ENCODE results near the gene SOX5.
"Not testable (repeated sequence)": the region's sequence is repeated elsewhere in the genome, so short reads cannot be mapped to it uniquely, and the experiment has no call there.

Gene SOX5

DNA sequence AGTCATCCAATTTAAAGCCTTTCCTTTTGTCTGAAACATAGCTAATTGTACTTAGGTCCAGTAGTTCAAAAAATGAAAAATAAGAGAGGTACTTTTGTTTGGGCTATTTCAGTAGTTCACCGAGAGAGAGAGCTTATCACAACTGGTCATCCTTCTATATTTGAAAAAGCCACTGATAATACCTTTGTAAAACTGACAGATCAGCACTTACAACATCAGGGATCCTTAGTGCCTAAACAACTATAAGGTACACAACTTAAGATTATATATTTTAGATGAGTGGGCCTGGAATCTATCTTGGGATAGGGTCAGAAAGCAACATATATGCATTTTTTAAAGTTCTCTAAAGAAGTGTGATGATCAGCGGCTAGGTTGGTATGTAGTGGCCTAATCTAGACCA is 97.9 kb downstream of the SOX5 start:
- no peak for TF ChIP-seq CTCF (IDR thresholded peaks at IDR 0.05; ENCODE audit: insufficient read depth, missing control alignments)
- FAIRE-seq, result no peak

DNA sequence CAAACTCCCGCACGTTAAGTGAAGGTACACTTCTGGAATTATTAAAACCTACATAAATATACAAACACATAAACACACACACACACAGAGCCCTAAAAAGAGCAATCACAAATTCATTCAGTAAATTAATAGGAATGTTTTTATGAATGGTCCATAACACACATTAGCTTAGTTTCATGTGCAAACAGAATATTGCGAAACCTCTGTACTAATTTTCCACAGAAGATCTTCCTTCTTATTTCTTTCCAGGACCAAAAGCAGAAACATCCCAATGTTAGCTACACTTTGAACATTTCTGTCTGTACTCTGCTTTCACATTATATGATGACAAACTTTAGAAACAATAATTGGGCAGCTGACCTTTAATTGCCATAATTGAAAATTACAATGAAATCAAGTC is 101.6 kb downstream of the SOX5 start:
- DNase-seq (ENCODE audit: insufficient read length, low spot score) (no peak), FAIRE-seq (no peak)
- no peak for TF ChIP-seq CTCF (IDR thresholded peaks at IDR 0.05; ENCODE audit: insufficient read depth, missing control alignments)

More for the DNA sequence above, 97.9 kb downstream of the SOX5 start:
- no peak for DNase-seq (ENCODE audit: insufficient read length, low spot score)

DNA sequence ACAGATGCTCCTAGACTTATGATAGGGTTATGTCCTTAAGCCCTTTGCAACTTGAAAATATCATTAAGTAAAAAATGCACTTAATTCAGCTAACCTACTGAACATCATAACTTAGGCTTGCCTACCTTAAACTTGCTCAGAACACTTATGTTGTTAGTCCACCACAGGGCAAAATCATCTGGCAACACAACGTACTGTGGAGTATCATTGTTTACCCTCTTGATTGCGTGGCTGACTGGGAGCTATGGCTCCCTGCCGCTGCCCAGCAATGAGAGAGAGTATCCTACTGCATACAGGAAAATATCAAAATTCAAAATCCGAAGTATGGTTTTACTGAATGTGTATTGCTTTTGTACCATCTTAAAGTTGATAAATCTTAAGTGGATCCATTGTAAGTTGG is 105.5 kb downstream of the SOX5 start:
- DNase-seq (ENCODE audit: insufficient read length, low spot score), result no peak
- FAIRE-seq, result no peak

GRCh38 chr12:23834076-23834475 is 115.4 kb downstream of the SOX5 start:
- FAIRE-seq (no peak), DNase-seq (ENCODE audit: insufficient read length, low spot score) (no peak)
- TF ChIP-seq CTCF (IDR thresholded peaks at IDR 0.05; ENCODE audit: insufficient read depth, missing control alignments), result no peak

More for the DNA sequence above, 105.5 kb downstream of the SOX5 start:
- TF ChIP-seq CTCF (IDR thresholded peaks at IDR 0.05; ENCODE audit: insufficient read depth, missing control alignments), result no peak

DNA sequence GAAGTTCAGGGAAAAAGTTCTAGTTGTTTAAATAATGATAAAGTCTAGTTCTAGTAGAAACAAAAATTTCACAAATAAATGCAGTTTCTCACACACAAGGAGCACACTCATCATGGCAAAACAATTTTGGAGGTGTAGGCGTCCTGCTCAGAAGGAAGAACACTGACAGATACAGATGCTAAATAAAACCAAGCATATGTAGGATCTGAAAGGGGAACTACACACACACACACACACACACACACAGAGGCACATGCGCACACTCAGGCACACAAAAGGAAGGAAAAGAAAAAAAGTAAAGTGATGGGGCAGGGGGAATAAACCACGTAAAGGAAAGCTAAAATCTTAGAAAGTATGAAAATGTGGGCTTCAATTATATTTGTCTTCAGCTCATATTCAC is 117.7 kb downstream of the SOX5 start:
- TF ChIP-seq CTCF (IDR thresholded peaks at IDR 0.05; ENCODE audit: insufficient read depth, missing control alignments), result no peak
- DNase-seq (ENCODE audit: insufficient read length, low spot score) (no peak), FAIRE-seq (no peak)

DNA sequence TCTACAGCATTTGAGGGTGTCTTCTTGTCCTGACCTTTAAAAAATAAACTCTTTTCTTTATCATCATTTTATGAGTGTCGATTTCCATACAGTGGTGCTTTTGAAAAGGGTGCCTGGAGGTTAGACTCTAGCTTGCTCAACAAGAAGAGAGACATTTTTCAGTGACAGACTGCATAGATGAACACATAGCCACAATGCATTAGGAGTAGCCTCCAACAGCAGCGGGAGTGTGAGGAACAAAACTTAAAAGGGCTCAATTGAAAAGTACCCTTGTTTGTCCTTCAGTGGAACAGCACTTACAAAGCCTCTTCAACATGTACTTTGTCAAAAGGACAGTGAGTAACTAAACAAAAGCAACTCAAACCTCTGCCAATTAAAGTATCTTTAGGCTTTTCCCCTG is 119.3 kb downstream of the SOX5 start:
- TF ChIP-seq CTCF (IDR thresholded peaks at IDR 0.05; ENCODE audit: insufficient read depth, missing control alignments), result no peak
- FAIRE-seq (no peak), DNase-seq (ENCODE audit: insufficient read length, low spot score) (no peak)

DNA sequence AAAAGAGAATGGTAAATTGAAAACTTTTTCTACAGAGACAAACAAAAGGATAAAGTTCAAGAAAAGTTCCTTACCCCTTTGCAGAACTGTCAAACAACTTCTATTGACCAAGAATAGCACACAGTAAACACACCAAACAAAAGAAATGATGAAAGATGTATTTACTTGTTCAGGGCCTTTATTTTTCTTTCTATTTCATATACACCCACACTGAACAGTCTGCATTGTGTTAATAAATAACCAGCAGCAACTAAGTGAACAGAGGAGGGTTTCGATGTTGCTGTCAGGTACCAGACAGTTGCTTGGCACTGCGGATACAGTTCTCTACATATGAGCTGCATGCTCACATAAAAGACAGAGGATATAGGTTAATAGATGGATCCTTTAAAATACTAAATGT is 122.1 kb downstream of the SOX5 start:
- no peak for TF ChIP-seq CTCF (IDR thresholded peaks at IDR 0.05; ENCODE audit: insufficient read depth, missing control alignments)
- DNase-seq (ENCODE audit: insufficient read length, low spot score) (no peak), FAIRE-seq (no peak)

- FAIRE-seq; DNase-seq (ENCODE audit: insufficient read length, low spot score): not testable (repeated sequence)
Observed at GRCh38 chr12:23825124-23825523, 124.3 kb downstream of the SOX5 start.
